Stimulated activated CD8-positive, alpha-beta memory T cell treated with anti-CD3 and anti-CD28 coated beads, Interleukin-4, amount 100 ng/mL, for 48 hours (primary cell): Measurements from ENCODE around the gene HEBP2.

Source experiments
- DNase-seq: peaks from one replicate; pipeline ENCODE4 v3.0.0-alpha.2; 2020

The HEBP2 gene

GRCh38 chr6:138397128-138398122 is 6.6 kb upstream of the HEBP2 start:
- DNase-seq, result no peak

- DNase-seq, result no peak
Observed at GRCh38 chr6:138400326-138400725, 3.7 kb upstream of the HEBP2 start.

- no peak for DNase-seq
Observed at GRCh38 chr6:138401960-138402837, 1.8 kb upstream of the HEBP2 start.

- no peak for DNase-seq
Observed at GRCh38 chr6:138402838-138403187, 1.2 kb upstream of the HEBP2 start.

- peak; percentile 55 for DNase-seq
Observed at GRCh38 chr6:138403324-138403800, 661 bp upstream of the HEBP2 start.

- DNase-seq, result peak; percentile 53
Observed at GRCh38 chr6:138404666-138405337, 779 bp downstream of the HEBP2 start.

- no peak for DNase-seq
Observed at GRCh38 chr6:138405816-138406413, 1.9 kb downstream of the HEBP2 start.

GRCh38 chr6:138406443-138406842 is 2.4 kb downstream of the HEBP2 start:
- no peak for DNase-seq

GRCh38 chr6:138410048-138410735 is 6.2 kb downstream of the HEBP2 start:
- no peak for DNase-seq

- no peak for DNase-seq
Observed at GRCh38 chr6:138410972-138411880, 7.2 kb downstream of the HEBP2 start.

- no peak for DNase-seq
Observed at GRCh38 chr6:138415125-138415524, 11.1 kb downstream of the HEBP2 start.

GRCh38 chr6:138416206-138416605 is 12.2 kb downstream of the HEBP2 start:
- DNase-seq, result no peak

GRCh38 chr6:138417493-138418117 is 13.6 kb downstream of the HEBP2 start:
- DNase-seq, result no peak

GRCh38 chr6:138418118-138418742 is 14.2 kb downstream of the HEBP2 start:
- DNase-seq, result no peak

- DNase-seq, result no peak
Observed at GRCh38 chr6:138419766-138420165, 15.7 kb downstream of the HEBP2 start.

GRCh38 chr6:138420356-138420755 is 16.3 kb downstream of the HEBP2 start:
- no peak for DNase-seq

GRCh38 chr6:138421089-138421488 is 17.1 kb downstream of the HEBP2 start:
- DNase-seq, result no peak

- no peak for DNase-seq
Observed at GRCh38 chr6:138421608-138422007, 17.6 kb downstream of the HEBP2 start.

GRCh38 chr6:138422861-138423260 is 18.8 kb downstream of the HEBP2 start:
- DNase-seq, result no peak
